Bronchial epithelial cell (primary cell): Measurements from ENCODE around the gene INSYN2B. TPM values are rescaled to one million over a fixed set of nuclear protein-coding genes. Genes with fewer than 3 reads are reported as not detected.

Experiments used
- DNase-seq: peaks from one replicate; pipeline ENCODE4 v3.0.0-alpha.2; 2010; ENCODE audit warnings: low read depth
- FAIRE-seq: peaks from 2 replicates; lab custom pipeline; 2011; peaks lifted over from hg19 to GRCh38; lab: Jason Lieb, UNC
- H3K27me3 ChIP-seq: 2 replicates; pipeline ENCODE4 v1.5.1; 2011; ENCODE audit warnings: low read length; ENCODE audit not compliant: control insufficient read depth, insufficient read depth
- H3K36me3 ChIP-seq: 2 replicates; pipeline ENCODE4 v1.5.1; 2011; ENCODE audit warnings: low read length; ENCODE audit not compliant: control insufficient read depth, insufficient read depth
- H3K4me3 ChIP-seq: 2 replicates; pipeline ENCODE4 v1.5.1; 2011; ENCODE audit warnings: mild to moderate bottlenecking, low read depth, low read length, control low read depth
- CTCF ChIP-seq: IDR thresholded peaks from 2 replicates; pipeline ENCODE4 v1.5.1; 2011; ENCODE audit warnings: mild to moderate bottlenecking, moderate library complexity, low read length, control low read depth, inconsistent platforms; ENCODE audit not compliant: insufficient read depth, severe bottlenecking
- total RNA-seq: library from RNA; depleted of rRNA; stranded (reverse); fragments of >200 nt; gene quantifications from 2 replicates; pipeline ENCODE4 v1.2.1, GENCODE V29; 2014

INSYN2B gene
- total RNA-seq, 1 donor from 2014 or later, result 0.53 TPM

DNA sequence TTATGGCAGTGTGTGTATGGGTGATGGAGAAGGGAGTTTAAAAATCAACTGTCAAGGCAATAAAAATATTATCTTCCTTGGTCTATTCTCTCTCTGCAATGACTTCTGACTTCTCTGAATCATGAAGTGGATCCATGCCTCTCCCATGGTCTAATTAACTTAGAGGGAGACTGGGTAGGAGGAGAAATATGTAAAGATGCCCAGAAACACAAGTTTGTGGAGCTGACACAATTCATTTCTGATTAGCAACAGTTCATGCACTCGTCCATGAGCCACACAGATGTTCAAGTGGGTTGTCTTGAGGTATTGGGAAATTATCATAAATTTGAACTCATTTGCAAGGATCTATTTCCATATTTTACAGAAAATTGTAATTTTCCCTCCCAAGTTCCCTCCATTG is 38.1 kb downstream of the INSYN2B start:
- no peak for FAIRE-seq
- no peaks in the 10 kb centered on the region for H3K27me3 ChIP-seq
- TF ChIP-seq CTCF, result no peak
- no peaks in the 10 kb centered on the region for H3K36me3 ChIP-seq
- DNase-seq, result no peak
- H3K4me3 ChIP-seq, result no peak overlapping the region

GRCh38 chr5:169941542-169941941 is 38.8 kb downstream of the INSYN2B start:
- Histone ChIP-seq H3K36me3 (no peaks in the 10 kb centered on the region), H3K27me3 (no peaks in the 10 kb centered on the region), H3K4me3 (no peak overlapping the region)
- FAIRE-seq (no peak), DNase-seq (no peak)
- TF ChIP-seq CTCF, result no peak

GRCh38 chr5:169939731-169940130 is 40.6 kb downstream of the INSYN2B start:
- no peaks in the 10 kb centered on the region for H3K36me3 ChIP-seq
- H3K4me3 ChIP-seq, result no peak overlapping the region
- no peaks in the 10 kb centered on the region for H3K27me3 ChIP-seq
- DNase-seq (no peak), FAIRE-seq (no peak)
- TF ChIP-seq CTCF, result no peak

DNA sequence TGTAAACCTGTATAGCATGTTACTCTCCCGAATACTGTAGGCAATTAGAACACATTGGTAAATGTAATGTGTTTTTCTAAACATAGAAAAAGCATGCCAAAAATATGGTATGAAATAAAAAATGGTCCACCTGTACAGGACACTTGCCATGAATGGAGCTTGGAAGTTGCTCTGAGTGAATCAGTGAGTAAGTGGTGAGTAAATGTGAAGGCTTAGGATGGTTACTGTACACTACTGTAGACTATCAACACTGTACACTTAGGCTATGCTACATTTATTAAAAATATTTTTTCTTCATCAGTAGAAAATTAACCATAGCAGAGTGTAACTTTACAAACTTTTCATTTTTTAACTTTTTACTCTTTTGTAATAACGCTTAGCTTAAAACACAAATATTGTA is 41.9 kb downstream of the INSYN2B start:
- TF ChIP-seq CTCF, result no peak
- FAIRE-seq (no peak), DNase-seq (no peak)
- Histone ChIP-seq H3K27me3 (no peaks in the 10 kb centered on the region), H3K36me3 (no peaks in the 10 kb centered on the region), H3K4me3 (no peak overlapping the region)

- FAIRE-seq (no peak), DNase-seq (no peak)
- no peak for TF ChIP-seq CTCF
- Histone ChIP-seq H3K27me3 (no peaks in the 10 kb centered on the region), H3K4me3 (no peak overlapping the region), H3K36me3 (no peaks in the 10 kb centered on the region)
These were observed 44.5 kb downstream of the INSYN2B start for GRCh38 chr5:169935762-169936161.

DNA sequence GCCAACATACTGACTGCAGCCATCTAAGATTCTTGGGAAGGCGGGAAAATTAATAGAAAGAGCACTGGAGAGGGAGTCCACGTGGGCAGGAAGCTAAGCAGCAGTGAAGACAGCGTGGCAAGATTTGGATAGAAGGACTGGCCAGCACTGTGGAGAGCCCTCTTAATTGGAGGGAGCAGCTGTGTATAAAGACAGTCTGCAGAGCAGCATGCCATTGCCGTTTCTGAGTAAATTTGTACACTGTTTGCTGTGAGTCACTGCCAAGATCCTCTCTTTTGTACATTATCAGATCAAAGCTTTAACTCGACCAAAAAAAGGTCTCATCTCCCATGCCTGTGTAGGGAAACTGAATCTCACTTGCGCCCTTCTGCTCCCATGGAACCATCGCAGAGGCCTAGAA is 45.3 kb downstream of the INSYN2B start:
- Histone ChIP-seq H3K27me3 (no peaks in the 10 kb centered on the region), H3K4me3 (no peak overlapping the region), H3K36me3 (no peaks in the 10 kb centered on the region)
- FAIRE-seq (no peak), DNase-seq (no peak)
- TF ChIP-seq CTCF, result no peak
